Peyer's patch (tissue), 4 donors: Measurements from ENCODE around the gene TNFRSF19. TPM values are rescaled to one million over a fixed set of nuclear protein-coding genes. Genes with fewer than 3 reads are reported as not detected.

Source experiments
- DNase-seq, 3 donors: peaks; one replicate each; pipeline ENCODE4 v3.0.0-alpha.2; 2017 to 2019
- H3K27ac ChIP-seq, 4 donors: fragments of 200-600 bp; sonication (generic); one replicate each; pipeline ENCODE4 v1.5.1; 2016 to 2019
- H3K27me3 ChIP-seq, 2 donors: fragments of 200-600 bp; sonication (generic); one replicate each; pipeline ENCODE4 v1.5.1; 2019
- H3K36me3 ChIP-seq, 3 donors: fragments of 200-600 bp; sonication (generic); one replicate each; pipeline ENCODE4 v1.5.1; 2016 to 2019
- H3K4me1 ChIP-seq, 4 donors: fragments of 200-600 bp; sonication (generic); one replicate each; pipeline ENCODE4 v1.5.1; 2016 to 2019
- H3K4me3 ChIP-seq, 4 donors: fragments of 200-600 bp; sonication (generic); 1 replicate in 3 of 4; 2 replicates in 1 of 4; pipeline ENCODE4 v1.5.1; 2016 to 2019; ENCODE audit warnings: mild to moderate bottlenecking in 1 of 4
- H3K9me3 ChIP-seq, 4 donors: fragments of 200-600 bp; sonication (generic); one replicate each; pipeline ENCODE4 v1.5.1; 2016 to 2019; ENCODE audit warnings: mild to moderate bottlenecking in 1 of 4
- CTCF ChIP-seq, 6 experiments: fragments of 450-650 bp in 4 of 6; fragments of 200-600 bp in 2 of 6; sonication (generic) in 1 of 6; IDR thresholded peaks; one replicate each; pipeline ENCODE4 v1.5.1; 2017 to 2019; ENCODE audit warnings: antibody characterized with exemption in 6 of 6, mild to moderate bottlenecking in 3 of 6, moderate library complexity in 1 of 6
- POLR2A ChIP-seq, 2 donors: fragments of 450-650 bp; IDR thresholded peaks; one replicate each; pipeline ENCODE4 v1.5.1; 2017; ENCODE audit warnings: antibody characterized with exemption in 2 of 2, mild to moderate bottlenecking in 2 of 2, moderate library complexity in 2 of 2
- total RNA-seq, 4 donors: library from RNA; depleted of rRNA; stranded (reverse); fragments of >200 nt; gene quantifications; one replicate each; pipeline ENCODE4 v1.1.0, GENCODE V29; 2016

Gene TNFRSF19
- total RNA-seq, 4 donors from 2014 or later: 0.94 to 1.7 (median 1.2) TPM; not detected in 1

GRCh38 chr13:23552661-23553060 is 17.6 kb upstream of the TNFRSF19 start:
- no peaks in the 10 kb centered on the region for H3K27me3 ChIP-seq
- DNase-seq: no peak
- no peak overlapping the region for H3K4me3 ChIP-seq
- H3K27ac ChIP-seq: no peak overlapping the region
- H3K36me3 ChIP-seq: no peaks in the 10 kb centered on the region
- TF ChIP-seq CTCF (IDR thresholded peaks at IDR 0.05): no peak
- no peak for TF ChIP-seq POLR2A (IDR thresholded peaks at IDR 0.05)
- no peaks in the 10 kb centered on the region for H3K4me1 ChIP-seq
- no peaks in the 10 kb centered on the region for H3K9me3 ChIP-seq

GRCh38 chr13:23554000-23554399 is 16.2 kb upstream of the TNFRSF19 start:
- Histone ChIP-seq H3K27ac (no peak overlapping the region), H3K4me1 (no peaks in the 10 kb centered on the region), H3K36me3 (no peaks in the 10 kb centered on the region), H3K9me3 (no peaks in the 10 kb centered on the region), H3K27me3 (no peaks in the 10 kb centered on the region), H3K4me3 (no peak overlapping the region)
- TF ChIP-seq POLR2A (IDR thresholded peaks at IDR 0.05) (no peak), CTCF (IDR thresholded peaks at IDR 0.05) (no peak)
- no peak for DNase-seq

- no peak overlapping the region for H3K27ac ChIP-seq
- H3K36me3 ChIP-seq: no peaks in the 10 kb centered on the region
- no peaks in the 10 kb centered on the region for H3K9me3 ChIP-seq
- TF ChIP-seq POLR2A (IDR thresholded peaks at IDR 0.05) (no peak), CTCF (IDR thresholded peaks at IDR 0.05) (no peak)
- no peak for DNase-seq
- no peak overlapping the region for H3K4me3 ChIP-seq
- H3K27me3 ChIP-seq: no peaks in the 10 kb centered on the region
- H3K4me1 ChIP-seq: no peaks in the 10 kb centered on the region
Observed at GRCh38 chr13:23557043-23557442, 13.2 kb upstream of the TNFRSF19 start.

- DNase-seq: no peak
- no peaks in the 10 kb centered on the region for H3K27me3 ChIP-seq
- H3K36me3 ChIP-seq: no peaks in the 10 kb centered on the region
- no peak overlapping the region for H3K4me3 ChIP-seq
- no peak overlapping the region for H3K27ac ChIP-seq
- H3K4me1 ChIP-seq: no peaks in the 10 kb centered on the region
- TF ChIP-seq CTCF (IDR thresholded peaks at IDR 0.05): no peak
- no peak for TF ChIP-seq POLR2A (IDR thresholded peaks at IDR 0.05)
- H3K9me3 ChIP-seq: no peaks in the 10 kb centered on the region
Observed at GRCh38 chr13:23557733-23558132, 12.5 kb upstream of the TNFRSF19 start.

GRCh38 chr13:23558675-23559536 is 11.3 kb upstream of the TNFRSF19 start:
- Histone ChIP-seq H3K4me3 (no peak overlapping the region), H3K27ac (peak overlapping the region in 1 of 4 donors; percentile 54), H3K9me3 (no peaks in the 10 kb centered on the region), H3K4me1 (no peaks in the 10 kb centered on the region), H3K36me3 (no peaks in the 10 kb centered on the region), H3K27me3 (no peaks in the 10 kb centered on the region)
- DNase-seq: no peak
- no peak for TF ChIP-seq CTCF (IDR thresholded peaks at IDR 0.05)
- no peak for TF ChIP-seq POLR2A (IDR thresholded peaks at IDR 0.05)
